NCI-H748 (cell line): ENCODE measurements around the gene ITPKC.
A peak's percentile ranks its signal among the peaks of the same experiment; 100 is the strongest.

ENCODE experiments used
- DNase-seq: peaks from one replicate; lab custom pipeline; 2025; ENCODE audit not compliant: unreplicated experiment; lab: John Stamatoyannopoulos, UW

ITPKC gene

DNA sequence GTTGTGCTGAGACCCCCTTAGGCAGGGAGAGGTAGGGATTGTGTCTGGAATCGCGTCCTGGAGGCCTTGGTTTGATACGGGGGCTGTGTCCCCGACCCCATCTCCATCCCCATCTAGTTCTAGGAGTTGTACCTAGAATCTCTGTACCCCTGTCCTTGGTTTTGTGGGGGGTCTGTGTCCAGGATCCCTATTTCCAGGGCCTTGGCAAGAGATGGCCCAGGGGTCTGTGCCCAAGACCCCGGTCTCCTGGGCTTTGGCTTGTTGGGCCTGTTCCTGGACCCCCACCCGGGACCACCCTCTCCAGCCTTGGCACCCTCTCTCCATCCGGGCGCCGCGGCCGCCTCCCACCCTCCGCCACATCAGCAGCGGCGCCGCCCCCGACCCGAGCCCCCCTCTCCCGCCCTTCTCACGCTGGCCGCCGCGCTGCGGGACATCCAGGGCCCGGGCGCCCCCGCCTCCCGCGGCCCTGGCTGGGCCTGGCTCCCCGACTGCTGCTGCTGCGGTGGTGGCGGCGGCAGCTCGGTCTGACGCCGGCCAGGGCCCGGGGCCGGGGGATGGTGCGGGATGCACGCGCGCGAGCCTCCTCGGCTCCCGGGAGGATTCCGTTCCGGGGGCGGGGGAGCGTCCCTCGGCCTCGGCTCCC, 26.7 kb upstream of the ITPKC start, which contains the start of gene NUMBL:
NUMBL (minus strand) TSS at position 602 of the 643 bp plus-strand sequence; CDS start at position 434, 168 bp downstream.
- no peak for DNase-seq

DNA sequence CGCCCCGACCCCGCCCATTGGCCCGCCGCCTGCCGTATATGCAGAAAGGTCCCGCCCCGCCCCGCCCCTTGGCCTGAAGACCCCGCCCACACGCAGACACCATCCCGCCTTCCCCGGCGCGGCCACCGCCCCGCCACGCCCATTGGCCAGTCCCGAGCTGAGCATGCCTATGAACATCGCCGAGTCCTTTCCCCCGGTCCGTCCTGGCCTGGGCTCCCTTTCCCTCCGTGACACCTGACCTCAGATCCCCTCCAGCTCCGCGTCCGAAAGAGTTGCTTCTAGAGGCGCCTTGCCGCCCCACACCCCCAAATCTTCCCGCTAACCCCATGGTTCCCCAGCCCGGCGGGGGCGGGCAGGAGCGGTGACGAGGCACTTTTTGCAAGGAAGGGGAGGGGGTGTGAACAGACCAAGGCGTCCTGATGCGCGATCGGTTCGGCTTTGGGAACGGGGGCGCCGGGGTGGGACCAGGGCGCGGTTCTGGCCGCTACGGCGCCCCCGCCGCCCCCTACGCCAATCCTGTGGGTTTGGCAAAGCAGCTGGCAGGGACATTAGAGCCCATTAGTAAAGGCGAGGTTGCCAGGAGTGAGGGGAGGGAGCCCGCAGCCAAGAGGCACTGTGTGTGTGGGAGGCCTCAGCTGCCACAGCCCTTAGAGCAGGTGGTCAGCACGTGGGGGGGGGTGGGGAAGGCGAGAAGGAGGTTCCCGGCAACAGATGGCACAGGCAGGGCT, 26.1 kb upstream of the ITPKC start:
- peak; percentile 92 for DNase-seq

- no peak for DNase-seq
Observed at GRCh38 chr19:40691421-40692211, 25.3 kb upstream of the ITPKC start.

GRCh38 chr19:40692212-40692551, 24.7 kb upstream of the ITPKC start:
- DNase-seq = no peak

DNA sequence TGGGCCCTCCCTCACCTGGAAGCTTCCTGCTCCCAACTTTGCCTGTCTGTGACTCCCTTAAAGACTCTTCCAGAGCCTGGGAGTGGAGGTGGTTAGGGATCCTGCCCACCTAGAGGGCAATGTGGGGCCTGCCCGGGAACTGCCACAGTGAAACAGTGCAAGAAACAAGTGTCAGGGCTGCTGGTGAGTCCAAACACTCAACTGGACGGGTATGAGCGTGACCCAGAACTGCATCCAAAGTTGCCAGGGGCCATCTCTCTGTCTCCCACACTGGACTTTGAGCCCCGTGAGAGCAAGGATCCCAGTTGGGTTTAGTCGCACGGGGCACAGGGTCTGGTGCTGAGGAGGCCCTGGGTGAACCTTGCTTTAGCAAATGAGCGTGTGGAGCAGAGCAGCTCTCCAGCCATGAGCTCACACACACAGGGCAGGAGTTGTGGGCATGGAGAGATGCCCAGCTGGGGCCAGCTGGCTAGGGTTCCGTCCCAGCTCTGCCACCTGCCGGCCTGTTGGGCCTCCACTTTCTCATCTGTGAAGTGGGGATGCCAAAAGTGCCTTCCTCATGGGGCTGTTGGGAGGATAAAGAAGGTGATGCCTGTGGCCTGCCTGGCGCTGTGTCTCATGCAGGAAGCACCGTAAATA, 23.6 kb upstream of the ITPKC start:
- DNase-seq = no peak

DNA sequence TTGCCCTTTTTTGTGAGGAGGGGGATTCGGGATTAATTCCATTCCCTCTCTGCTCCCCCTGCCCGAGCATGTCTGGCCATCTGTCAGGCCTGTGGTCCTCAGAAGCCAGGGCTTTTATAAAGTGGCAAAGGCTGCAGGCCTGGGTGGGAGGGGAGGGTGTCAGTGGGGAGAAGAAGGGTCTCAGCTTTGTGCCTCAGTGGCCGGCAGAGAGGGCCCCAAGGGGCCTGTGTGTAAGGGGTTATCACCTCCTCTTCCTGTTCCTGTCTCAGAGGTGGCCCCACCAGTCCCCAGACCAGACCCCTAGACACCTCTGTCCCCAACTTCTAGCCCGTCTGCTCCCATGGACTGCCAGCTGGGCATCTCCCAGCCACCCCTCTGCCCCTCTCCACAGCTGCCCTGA, 23.0 kb upstream of the ITPKC start:
- DNase-seq = no peak

DNA sequence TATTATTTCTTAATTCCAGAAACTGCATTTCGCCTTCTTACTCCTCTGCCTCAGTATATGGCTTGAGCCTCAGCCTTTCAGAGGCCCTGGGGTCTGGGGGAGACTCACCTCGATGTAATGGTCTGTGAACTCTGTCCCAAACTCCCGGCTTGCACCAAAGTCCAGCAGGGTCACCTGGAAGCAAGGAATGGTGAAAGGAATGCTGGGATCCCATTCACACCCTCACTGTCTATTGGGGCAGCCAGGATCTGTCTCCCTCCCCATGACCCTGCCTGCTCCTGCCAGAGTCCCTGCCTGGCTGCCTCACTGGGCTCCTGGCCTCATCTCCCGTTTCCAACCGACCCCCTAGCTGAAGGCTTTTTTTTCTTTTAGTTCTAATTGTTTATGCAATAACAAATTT, 21.0 kb upstream of the ITPKC start:
- no peak for DNase-seq

- no peak for DNase-seq
Observed at GRCh38 chr19:40697007-40697406, 19.9 kb upstream of the ITPKC start.

DNA sequence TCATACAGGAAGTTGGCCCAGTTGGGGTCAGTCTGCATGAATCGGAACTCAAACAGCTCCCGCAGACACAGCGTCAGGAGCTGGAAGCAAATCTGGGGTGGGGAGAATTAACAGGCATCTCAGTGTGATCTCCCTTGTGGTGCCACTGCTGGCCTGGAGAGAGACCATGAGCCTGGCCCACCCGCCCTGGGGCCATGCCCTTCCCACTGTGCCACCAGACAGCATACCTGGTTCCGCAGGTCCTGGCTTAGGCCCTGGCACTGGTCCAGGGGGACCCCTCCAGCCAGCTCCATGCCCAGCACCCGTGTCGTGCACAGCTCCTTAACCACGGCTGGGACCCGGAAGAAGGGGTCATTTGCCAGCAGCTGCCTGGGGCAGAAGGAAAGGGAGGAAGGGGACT, 16.8 kb upstream of the ITPKC start:
- DNase-seq = no peak

DNA sequence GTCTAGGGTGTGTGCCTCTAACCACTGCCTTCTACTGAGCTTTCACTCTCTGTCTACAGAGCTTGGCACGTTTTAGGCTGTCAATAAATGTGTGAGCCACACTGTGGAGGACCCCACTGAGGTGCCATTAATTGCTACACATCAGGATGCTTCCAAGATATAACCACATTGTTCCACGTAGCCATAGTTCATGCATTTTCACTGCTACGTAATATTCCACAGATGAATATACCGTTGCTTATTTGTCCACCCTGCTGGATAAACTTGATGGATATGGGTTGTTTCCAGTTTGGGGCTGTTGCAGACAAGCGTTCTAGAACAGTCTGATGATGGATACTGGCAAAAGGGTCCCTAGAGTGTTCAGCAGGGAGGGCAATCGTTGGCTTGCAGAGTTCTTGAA, 15.2 kb upstream of the ITPKC start:
- DNase-seq = no peak

DNA sequence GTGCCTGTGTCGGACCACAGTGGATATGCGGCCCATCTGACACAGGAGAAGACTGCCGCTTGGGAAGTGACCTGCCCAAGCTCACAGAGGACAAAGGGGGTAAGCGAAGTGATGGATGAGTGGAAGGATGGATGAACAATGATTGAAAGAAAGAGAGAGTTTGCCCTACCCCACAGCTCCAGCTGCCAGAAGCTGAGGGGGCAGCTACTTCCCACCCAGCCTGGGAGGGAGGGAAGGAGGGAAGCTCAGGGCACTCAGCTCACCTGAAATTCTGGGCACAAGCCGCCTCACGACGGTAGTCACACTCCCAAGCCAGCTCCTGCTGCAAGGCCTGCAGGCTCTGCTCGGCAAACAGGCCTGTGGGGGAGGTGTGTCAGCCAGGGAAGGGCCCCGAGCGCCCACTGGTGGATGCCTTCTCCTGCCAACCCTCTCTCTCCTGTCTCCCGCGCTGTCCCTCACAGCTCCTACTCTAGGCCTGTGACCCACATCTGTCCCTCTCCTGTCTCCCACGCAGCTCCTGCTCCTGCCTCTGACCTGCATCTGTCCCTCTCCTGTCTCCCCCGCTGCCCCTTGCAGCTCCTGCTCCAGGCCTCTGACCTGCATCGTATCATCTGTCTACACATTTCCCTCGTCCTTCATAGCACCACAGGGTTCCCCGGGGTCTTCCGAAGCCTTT, 14.4 kb upstream of the ITPKC start:
- DNase-seq = no peak

DNA sequence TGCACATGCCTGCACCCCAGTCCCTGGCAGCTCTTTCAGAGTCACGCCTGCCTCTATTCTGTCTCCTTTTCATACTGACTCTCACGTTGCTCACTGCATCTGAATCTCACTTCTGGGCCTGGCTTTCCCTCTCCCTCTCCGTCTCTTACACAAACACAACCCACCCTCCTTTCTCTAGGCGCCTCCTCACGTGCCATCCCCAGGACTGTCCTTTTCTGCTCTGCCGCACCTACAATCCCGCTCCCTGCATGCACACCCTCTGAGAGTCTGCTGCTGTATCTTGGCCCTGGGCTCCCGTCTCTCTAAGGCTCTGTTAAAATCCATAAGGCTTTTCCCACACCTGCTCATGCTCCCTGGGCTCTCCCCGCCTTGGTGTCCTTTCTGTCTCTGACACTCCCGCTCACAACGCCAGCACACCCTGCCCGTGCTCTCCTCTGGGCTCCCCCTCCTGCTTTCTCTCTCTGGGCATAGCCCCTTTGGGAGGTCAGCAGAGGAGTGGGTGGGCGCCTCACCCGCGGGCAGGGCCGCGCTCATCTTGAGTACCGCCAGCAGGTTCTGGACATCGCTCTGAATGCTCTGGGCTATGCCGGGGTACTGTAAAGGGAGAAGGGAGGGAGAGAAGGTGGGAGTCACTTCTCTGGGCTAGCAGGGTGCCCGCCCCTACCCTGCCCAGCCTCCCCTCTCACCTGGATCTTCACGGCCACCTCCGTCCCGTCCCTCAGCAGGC, 13.7 kb upstream of the ITPKC start:
- DNase-seq = no peak

DNA sequence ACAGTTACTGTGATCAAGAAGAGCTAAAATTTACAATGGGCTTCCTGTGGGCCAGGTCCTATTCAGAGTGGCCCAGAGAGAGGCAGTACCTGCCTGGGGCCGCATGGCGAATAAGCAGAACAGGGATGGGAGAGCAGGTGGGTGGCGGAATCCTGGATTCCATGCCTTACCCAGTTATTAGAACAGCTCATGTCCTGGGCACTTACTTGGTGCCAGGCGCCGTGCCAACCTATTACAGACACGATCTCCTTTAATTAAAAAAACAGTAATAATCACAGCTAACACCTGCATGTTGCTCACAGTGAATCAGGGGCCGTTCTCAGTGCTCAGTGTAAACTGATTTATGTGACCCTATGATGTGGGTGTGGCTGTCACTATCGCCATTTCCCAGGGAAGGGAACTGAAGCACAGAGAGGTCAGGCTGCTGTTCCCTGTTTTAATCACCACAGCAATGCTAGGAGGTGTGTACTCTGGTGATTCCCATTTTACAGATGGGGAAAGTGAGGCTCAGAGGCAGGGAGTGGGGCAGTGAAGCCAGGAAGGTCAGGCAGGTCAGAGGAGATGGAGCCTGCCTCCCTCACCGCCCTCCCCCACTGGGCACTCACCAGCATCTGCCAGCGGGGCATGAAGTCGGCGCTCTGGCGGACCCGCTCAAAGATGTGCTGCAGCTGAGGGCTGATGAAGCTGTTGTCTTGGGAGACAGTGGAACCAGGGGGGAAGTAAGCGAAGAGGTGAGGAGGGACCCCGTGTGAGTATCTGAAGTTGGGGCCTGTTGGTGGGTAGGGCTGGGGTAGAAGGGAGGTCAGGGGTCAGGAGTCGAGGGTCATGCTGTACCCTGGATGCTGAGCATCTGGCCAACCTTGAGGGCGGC, 12.2 kb upstream of the ITPKC start:
- DNase-seq = no peak

GRCh38 chr19:40705362-40705651, 11.6 kb upstream of the ITPKC start:
- no peak for DNase-seq

DNA sequence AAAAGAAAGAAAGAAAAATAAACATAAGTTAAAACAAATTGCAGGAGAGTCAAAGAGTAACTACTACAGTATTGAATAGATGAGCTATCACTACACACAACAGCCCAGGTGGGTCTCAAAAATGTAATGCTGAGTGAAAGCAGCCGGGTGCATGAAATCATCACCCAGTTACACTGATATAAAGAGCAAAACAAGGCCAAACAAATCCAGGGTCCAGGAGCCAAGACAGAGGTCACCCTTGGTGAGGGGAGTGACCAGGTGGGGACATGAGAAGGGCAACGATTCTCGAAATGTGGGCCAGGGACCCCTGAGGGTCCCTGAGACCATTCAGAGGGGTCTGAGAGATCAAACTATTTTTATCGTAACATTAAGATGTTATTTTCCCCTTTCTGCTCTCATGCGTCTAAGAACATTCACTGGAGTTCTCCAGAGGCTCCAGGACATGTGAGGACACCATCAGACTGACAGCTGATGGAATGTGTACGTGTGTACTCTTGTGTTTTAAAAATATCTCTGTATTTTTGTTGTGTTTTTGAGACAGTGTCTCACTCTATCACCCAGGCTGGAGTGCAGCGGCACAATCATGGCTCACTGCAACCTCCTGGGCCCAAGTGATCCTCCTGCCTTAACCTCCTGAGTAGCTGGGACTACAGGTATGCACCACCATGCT, 10.8 kb upstream of the ITPKC start:
- DNase-seq = no peak

- DNase-seq = no peak
Observed at GRCh38 chr19:40707615-40708014, 9.3 kb upstream of the ITPKC start.

GRCh38 chr19:40709817-40710216, 7.1 kb upstream of the ITPKC start:
- DNase-seq = no peak

DNA sequence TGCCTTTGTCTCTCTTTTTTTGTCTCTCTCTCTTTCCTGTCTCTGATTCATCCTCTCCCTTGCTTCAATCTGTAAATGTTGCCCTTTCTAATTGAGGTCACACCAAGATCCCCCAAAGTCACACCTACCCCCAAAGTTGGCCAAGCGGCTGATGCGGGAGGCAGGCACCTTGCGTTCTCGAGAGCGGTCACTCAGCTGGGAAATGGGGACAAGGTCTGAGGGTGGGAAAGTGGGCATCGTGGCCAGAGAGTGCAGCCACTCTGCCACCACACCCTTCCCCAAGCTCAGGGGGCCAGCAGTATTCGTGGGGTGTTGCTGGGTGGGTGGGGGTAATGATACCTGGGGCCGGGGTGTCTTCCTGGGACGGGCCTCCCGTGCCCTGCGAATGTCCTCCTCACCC, 3.0 kb upstream of the ITPKC start:
- no peak for DNase-seq
